MM.1S (cell line): ENCODE data around the gene DUSP3.

Source experiments
- DNase-seq: peaks from one replicate; pipeline ENCODE4 v3.0.0-alpha.2; 2015
- H2AFZ ChIP-seq: fragments of 300-600 bp; sonication (generic); 2 replicates; pipeline ENCODE4 v1.6.0; 2016; ENCODE audit warnings: antibody characterized with exemption, low read length
- H3F3A ChIP-seq: fragments of 300-600 bp; sonication (generic); 2 replicates; pipeline ENCODE4 v1.6.1; 2016; ENCODE audit warnings: mild to moderate bottlenecking, antibody characterized with exemption, low read length, moderate library complexity, mixed read lengths; ENCODE audit not compliant: insufficient read depth
- H3K27ac ChIP-seq: fragments of 300-600 bp; sonication (generic); 2 replicates; pipeline ENCODE4 v1.5.1; 2016; ENCODE audit warnings: mild to moderate bottlenecking, low read length
- H3K27me3 ChIP-seq: fragments of 300-600 bp; sonication (generic); replicated peaks from 2 replicates; pipeline ENCODE4 v1.6.0; 2016; ENCODE audit warnings: low read length; ENCODE audit not compliant: insufficient read depth
- H3K36me3 ChIP-seq: fragments of 300-600 bp; sonication (generic); replicated peaks from 2 replicates; pipeline ENCODE4 v1.6.1; 2016; ENCODE audit warnings: mild to moderate bottlenecking, low read length, mixed read lengths; ENCODE audit not compliant: insufficient read depth
- H3K4me1 ChIP-seq: fragments of 300-600 bp; sonication (generic); 2 replicates; pipeline ENCODE4 v1.6.1; 2016; ENCODE audit warnings: low read length, mixed read lengths
- H3K4me2 ChIP-seq: fragments of 300-600 bp; sonication (generic); 2 replicates; pipeline ENCODE4 v1.6.0; 2016; ENCODE audit warnings: low read depth, low read length
- H3K4me3 ChIP-seq: fragments of 300-600 bp; sonication (generic); 2 replicates; pipeline ENCODE4 v1.5.1; 2016; ENCODE audit warnings: low read length, mixed read lengths
- H3K79me2 ChIP-seq: fragments of 300-600 bp; sonication (generic); 2 replicates; pipeline ENCODE4 v1.6.1; 2016; ENCODE audit warnings: mixed run types, low read length, mixed read lengths
- H3K9ac ChIP-seq: fragments of 300-600 bp; sonication (generic); 2 replicates; pipeline ENCODE4 v1.6.1; 2016; ENCODE audit warnings: low read length, mixed read lengths
- H3K9me2 ChIP-seq: fragments of 300-600 bp; sonication (generic); replicated peaks from 2 replicates; pipeline ENCODE4 v1.6.1; 2016; ENCODE audit warnings: mild to moderate bottlenecking, low read length, mixed read lengths; ENCODE audit not compliant: insufficient read depth
- H3K9me3 ChIP-seq: fragments of 300-600 bp; sonication (generic); replicated peaks from 2 replicates; pipeline ENCODE4 v1.6.1; 2016; ENCODE audit warnings: mild to moderate bottlenecking, low read length, mixed read lengths; ENCODE audit not compliant: insufficient read depth
- H4K20me1 ChIP-seq: fragments of 300-600 bp; sonication (generic); 2 replicates; pipeline ENCODE4 v1.6.1; 2016; ENCODE audit warnings: mild to moderate bottlenecking, low read length, moderate library complexity, mixed read lengths; ENCODE audit not compliant: insufficient read depth
- CTCF ChIP-seq: fragments of 300-600 bp; sonication (generic); IDR thresholded peaks from 2 replicates; pipeline ENCODE4 v1.5.1; 2016; ENCODE audit warnings: antibody characterized with exemption, low read length, mixed read lengths
- EZH2 ChIP-seq: fragments of 300-600 bp; sonication (generic); optimal IDR thresholded peaks from 2 replicates; pipeline ENCODE3; 2017; ENCODE audit warnings: low read depth, mild to moderate bottlenecking, antibody characterized with exemption, low read length, mixed read lengths
- EZH2phosphoT487 ChIP-seq: fragments of 300-600 bp; sonication (generic); IDR thresholded peaks from 2 replicates; pipeline ENCODE4 v1.6.1; 2018; ENCODE audit warnings: antibody characterized with exemption, low read length

The DUSP3 gene

DNA sequence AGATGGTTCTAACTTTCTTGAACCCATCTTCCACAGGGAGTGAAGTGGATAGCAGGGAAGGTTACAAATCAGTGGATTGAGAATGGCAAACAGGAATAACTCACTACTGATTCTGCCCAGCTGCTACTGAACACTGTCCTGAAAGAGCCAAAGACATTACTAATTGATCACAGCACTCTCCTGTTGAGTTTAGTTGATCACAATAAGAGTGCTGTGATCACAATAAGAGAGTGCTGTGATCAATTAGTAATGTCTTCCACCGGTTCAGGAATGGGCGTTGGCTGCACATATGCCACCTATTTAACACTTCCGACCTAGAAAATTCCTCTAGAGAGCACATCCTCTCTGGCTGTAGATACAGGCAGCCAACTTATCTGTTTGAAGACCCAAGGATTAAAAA, 12.8 kb upstream of the DUSP3 start:
- Histone ChIP-seq H4K20me1 (no peaks in the 10 kb centered on the region), H3K9me3 (no peaks in the 10 kb centered on the region), H3K9ac (no peak overlapping the region), H3K27ac (no peak overlapping the region), H3K4me1 (no peaks in the 10 kb centered on the region), H3K9me2 (no peaks in the 10 kb centered on the region), H3F3A (no peaks in the 10 kb centered on the region), H3K4me3 (no peak overlapping the region), H3K36me3 (no peaks in the 10 kb centered on the region), H3K27me3 (peaks cover 20% of the 10 kb centered on the region), H3K4me2 (no peak overlapping the region), H2AFZ (no peak overlapping the region), H3K79me2 (no peaks in the 10 kb centered on the region)
- TF ChIP-seq CTCF (no peak), EZH2phosphoT487 (no peak), EZH2 (no peak)
- no peak for DNase-seq

DNA sequence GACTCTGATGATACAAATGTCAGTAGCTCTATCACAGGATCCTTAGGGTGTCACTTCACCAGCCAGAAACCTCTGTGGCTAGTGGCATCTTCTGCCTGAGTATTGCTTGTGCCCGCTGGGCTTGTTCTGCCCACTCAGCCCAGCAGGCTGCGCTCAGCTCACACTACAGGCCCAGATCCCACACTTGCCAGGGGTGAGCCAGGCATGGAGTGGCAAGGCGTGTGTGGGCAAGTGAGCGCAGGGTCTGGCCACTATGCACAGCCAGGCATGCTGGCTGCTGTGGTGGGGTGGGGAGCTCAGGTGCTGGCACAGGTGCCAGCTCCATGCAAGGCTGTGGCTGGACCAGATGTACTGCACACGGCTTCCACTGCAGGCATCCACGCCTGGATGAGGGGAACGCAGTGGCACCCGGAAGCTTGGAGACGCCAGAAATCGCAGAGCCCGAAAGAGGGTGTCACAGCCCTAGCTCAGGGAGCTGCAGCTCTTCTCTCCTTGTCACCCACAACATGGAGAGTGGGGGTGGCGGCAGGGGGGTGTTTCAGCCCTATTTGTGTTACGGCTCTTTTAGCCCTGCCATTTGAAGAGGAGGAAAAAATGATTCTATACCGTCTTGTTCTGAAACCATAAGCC, 11.6 kb upstream of the DUSP3 start:
- H3K79me2 ChIP-seq: no peaks in the 10 kb centered on the region
- H3K4me2 ChIP-seq: no peak overlapping the region
- no peaks in the 10 kb centered on the region for H3K9me2 ChIP-seq
- H3K9ac ChIP-seq: no peak overlapping the region
- H3K27me3 ChIP-seq: peaks cover 31% of the 10 kb centered on the region
- H3K36me3 ChIP-seq: no peaks in the 10 kb centered on the region
- H3K4me3 ChIP-seq: no peak overlapping the region
- H3K9me3 ChIP-seq: no peaks in the 10 kb centered on the region
- no peak for DNase-seq
- TF ChIP-seq EZH2phosphoT487: no peak
- TF ChIP-seq EZH2: no peak
- no peak for TF ChIP-seq CTCF
- H4K20me1 ChIP-seq: no peaks in the 10 kb centered on the region
- H2AFZ ChIP-seq: no peak overlapping the region
- no peaks in the 10 kb centered on the region for H3K4me1 ChIP-seq
- no peaks in the 10 kb centered on the region for H3F3A ChIP-seq
- H3K27ac ChIP-seq: no peak overlapping the region

DNA sequence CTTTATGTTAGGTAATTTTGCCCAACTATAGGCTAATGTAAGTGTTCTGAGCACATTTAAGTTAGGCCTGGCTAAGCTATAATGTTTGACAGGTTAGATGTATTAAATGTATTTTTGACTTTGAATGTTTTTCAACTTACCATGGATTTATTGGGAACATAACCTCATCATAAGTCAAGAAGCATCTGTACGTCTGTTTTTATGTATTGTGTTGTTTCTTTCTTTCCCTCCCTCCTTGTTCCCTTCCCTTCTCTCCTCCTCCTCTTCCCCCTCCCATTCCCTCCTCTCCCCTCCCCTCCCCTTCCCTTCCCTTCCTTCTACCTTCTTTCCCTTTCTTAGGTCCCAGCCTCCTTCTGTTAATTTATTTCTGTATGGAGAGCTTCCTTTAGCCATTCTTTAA, 10.7 kb upstream of the DUSP3 start:
- Histone ChIP-seq H3K4me1 (no peaks in the 10 kb centered on the region), H3K4me2 (no peak overlapping the region), H3F3A (no peaks in the 10 kb centered on the region), H4K20me1 (no peaks in the 10 kb centered on the region), H3K36me3 (no peaks in the 10 kb centered on the region), H3K9me2 (no peaks in the 10 kb centered on the region), H3K27me3 (peaks cover 38% of the 10 kb centered on the region), H2AFZ (no peak overlapping the region), H3K9me3 (no peaks in the 10 kb centered on the region), H3K27ac (no peak overlapping the region), H3K4me3 (no peak overlapping the region), H3K9ac (no peak overlapping the region), H3K79me2 (no peaks in the 10 kb centered on the region)
- no peak for TF ChIP-seq EZH2phosphoT487
- no peak for DNase-seq

- Histone ChIP-seq H3K27me3 (peaks cover 47% of the 10 kb centered on the region), H3K4me2 (no peak overlapping the region), H3F3A (no peaks in the 10 kb centered on the region), H3K36me3 (no peaks in the 10 kb centered on the region), H3K9me2 (no peaks in the 10 kb centered on the region), H3K79me2 (no peaks in the 10 kb centered on the region), H4K20me1 (no peaks in the 10 kb centered on the region), H3K4me1 (no peaks in the 10 kb centered on the region), H3K27ac (no peak overlapping the region), H2AFZ (no peak overlapping the region), H3K9ac (no peak overlapping the region), H3K9me3 (no peaks in the 10 kb centered on the region), H3K4me3 (no peak overlapping the region)
- no peak for TF ChIP-seq EZH2
- no peak for TF ChIP-seq EZH2phosphoT487
- TF ChIP-seq CTCF: no peak
- DNase-seq: no peak
Observed at GRCh38 chr17:43788540-43788939, 9.8 kb upstream of the DUSP3 start.
